HG03108 (cell line): ENCODE measurements around the gene SNRK.

ENCODE experiments used
- ATAC-seq: cut with Tn5 transposase; IDR thresholded peaks from one replicate; pipeline ENCODE4 v1.9.1; 2021; ENCODE audit warnings: moderate library complexity; ENCODE audit not compliant: unreplicated experiment

Gene SNRK, protein sequence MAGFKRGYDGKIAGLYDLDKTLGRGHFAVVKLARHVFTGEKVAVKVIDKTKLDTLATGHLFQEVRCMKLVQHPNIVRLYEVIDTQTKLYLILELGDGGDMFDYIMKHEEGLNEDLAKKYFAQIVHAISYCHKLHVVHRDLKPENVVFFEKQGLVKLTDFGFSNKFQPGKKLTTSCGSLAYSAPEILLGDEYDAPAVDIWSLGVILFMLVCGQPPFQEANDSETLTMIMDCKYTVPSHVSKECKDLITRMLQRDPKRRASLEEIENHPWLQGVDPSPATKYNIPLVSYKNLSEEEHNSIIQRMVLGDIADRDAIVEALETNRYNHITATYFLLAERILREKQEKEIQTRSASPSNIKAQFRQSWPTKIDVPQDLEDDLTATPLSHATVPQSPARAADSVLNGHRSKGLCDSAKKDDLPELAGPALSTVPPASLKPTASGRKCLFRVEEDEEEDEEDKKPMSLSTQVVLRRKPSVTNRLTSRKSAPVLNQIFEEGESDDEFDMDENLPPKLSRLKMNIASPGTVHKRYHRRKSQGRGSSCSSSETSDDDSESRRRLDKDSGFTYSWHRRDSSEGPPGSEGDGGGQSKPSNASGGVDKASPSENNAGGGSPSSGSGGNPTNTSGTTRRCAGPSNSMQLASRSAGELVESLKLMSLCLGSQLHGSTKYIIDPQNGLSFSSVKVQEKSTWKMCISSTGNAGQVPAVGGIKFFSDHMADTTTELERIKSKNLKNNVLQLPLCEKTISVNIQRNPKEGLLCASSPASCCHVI

DNA sequence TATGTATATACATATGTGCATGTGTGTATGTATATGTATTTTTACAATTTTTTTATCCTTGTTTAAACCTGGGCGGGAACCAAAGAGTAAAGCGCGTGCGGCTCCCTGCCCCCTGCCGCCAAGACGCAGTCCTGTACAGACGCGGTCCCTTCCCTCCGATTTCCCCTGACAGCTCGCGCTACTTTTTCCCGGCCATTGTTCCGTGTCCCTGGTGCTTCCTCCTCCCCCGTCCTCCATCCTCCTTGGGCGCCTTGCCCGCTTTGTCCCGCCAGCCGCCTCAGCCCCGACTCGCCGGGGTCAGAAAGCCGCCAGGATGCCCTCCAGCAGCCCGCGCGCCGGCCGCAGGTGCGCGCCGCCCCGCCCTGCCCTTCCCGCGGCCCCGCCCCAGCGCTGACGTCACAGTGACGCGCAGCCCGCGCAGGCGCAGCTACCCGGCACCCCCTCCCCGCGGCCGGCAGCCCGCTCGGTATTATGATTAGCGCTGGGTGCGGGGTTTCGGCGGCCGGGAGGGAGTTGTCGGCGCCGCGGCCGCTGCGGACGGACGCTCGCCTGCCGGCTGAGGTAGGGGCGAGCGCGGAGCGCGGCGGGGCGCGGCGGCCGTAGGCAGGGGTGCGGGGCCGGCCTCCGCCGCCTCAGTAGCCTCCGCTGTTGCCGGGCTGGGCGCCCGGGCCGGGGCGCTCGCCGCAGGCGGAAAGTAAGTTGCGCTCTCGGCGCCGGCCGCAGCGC is at the start of gene SNRK:
TSS of gene SNRK (plus strand) at position 426 of the 726 bp plus-strand sequence. CDS start 16,664 bp downstream, outside the sequence.
- ATAC-seq: peak; percentile 82

DNA sequence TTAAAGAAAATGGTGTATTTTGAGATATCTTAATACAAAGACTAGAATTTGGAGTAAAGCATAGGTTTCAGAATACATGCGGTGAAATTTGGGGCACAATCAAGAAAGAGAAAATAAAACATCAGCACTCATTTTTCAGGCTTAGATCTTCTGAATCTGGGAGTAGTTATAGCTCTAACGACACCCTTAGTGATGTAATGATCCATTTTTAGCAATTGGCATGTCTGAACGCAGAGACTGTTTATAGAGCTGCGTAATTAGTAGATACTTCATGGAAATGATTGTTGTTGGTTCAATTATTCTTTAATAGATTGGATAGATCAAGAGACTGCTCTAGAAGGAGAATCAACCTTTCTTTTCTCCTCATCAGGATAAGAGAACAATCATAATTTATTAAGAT is 47.5 kb upstream of the SNRK start:
- ATAC-seq: no peak

DNA sequence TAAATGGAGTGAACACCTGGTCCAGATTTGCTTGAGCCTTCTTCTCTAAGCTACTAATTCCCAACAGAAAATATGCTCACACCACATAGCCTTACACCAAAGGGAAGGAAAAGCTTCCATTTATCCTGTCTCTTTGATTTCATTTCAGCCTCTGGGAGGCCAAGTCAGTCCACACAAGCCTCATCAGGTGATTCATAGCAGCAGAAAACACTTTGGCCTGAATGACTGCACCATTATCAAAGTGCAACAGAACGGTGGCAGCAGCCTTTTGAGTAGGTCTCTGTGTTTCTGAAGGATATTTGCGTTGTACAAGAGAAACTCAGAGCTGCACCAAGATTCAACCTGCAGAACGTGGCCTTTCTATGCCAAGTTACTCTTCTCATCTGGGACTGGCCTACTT is 46.6 kb upstream of the SNRK start:
- no peak for ATAC-seq

DNA sequence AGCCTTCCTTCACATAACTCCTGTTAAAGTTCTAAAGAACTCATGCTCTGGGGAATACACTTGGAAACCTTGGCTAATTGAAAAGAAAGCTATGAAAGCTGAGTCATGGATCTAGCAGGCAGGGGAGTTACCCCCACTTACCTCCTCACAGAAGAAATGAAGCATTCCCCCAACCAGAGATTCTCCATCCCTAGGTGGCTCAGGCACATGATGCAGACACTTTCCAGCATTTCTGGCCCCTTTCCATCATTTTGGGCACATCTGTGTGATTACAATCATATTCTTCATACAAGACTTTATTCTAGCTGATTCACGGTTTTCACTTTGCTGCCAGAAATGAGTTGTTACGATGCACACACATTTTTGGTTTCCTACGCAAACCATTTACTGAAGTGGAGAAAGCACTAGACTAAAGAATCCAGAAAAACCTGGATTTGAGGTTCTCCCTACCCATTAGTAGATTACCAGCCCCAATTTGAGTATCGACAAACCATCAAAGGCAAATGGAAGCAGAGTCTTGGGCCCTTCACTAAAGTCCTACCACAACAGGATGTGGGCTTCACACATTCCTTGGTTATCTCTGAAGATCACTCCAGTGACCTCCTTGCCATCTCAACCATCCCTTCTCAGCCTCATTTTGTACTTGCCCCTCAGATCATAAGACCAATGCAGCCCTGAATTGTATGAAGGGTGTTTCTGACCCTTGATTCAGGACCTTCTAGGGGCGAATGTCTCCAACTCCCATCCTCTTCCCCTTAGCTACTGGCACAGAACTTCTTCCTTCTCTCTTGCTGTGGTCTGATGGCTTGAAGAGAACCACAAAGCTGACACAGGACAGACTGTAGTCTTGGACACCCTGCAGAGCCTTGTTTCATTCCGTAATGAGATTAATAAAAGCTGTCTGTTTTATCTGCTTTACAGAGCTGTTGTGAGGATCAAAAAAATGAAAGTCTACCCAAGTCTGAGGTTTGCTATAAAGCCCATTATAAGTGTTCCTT is 42.5 kb upstream of the SNRK start:
- no peak for ATAC-seq

DNA sequence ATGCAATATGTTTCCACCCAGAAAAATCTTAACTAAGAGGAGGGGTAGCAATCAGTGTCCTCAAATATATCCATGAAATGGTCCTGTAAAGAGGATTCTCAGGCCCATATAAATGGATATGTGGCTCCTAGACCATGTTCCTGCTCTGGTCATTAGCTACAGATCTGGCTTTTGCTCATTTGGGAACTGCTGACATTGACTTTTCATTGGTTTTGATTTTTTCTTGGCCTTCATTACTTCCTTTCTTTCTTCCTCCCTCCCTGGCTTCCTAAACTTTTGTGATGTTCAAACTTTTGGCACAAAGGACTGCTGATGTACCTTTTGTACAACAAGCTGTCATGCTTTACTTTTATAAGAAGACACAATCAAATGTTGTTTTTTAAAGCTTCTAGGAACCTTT is 41.6 kb upstream of the SNRK start:
- no peak for ATAC-seq

DNA sequence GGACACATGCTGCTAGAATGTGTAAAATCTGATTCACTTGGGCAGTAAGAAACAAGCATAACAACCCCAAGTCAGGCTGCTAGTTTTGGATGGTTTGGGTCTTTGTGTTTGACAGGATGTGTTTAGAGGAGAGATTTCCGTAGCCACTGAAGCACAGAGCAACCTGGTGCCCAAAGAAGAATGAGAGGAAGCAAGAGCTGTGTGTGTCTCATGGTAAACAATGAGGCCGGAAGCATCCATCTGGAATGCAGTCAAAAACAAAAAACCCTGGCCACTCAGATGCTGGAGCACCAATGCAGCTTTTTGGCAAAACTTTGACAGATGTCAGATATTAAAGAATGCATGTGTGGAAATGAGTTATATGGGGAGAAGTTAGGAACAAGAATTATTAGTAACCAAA is 39.4 kb upstream of the SNRK start:
- ATAC-seq: no peak

DNA sequence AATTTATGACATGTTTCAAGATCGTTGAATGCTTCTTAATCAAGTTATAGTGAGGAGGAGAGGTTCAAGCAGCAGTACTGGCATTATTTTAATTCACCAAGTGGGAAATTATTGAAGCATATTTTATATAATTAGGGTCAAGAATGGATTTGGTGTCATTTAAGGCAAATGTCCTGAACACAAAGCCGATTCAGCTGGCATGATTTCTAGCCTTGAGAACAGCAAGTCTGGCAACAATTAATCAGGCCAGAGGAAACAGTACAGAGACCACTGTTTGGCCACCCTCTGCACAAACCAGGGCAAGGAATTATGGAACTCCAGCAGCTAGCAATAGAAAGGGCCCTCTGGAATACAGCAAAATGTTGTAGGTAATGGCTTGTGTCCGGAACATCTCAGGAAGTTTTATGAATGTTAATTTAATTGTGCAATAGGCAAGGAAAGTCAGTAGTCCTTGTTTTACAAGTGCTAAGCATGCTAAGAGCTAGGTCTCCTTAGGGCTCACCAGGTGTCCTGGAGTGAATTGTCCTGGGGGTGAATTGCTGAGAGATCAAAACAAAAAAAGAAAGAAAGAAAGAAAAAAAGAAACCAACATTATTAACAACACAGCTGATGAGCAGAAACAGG is 38.7 kb upstream of the SNRK start:
- ATAC-seq: no peak

DNA sequence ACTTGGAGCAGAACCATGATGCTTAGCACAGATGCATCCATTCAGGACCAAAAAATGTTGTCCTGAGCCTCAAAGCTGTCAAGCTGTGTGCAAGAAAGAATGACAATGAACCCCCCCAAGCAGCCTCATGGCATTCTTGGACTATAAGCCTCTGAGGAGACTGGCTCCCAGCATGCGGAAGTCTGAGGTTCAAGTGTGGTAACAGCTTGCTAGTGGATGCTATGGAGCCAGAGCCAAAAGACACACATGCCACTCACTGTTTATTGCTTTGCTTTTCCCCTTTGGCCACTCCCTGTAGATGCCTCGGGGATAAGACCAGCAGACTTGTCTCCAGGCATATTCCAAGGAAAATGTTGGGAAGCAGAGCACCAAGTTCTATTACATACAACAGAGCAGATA is 38.2 kb upstream of the SNRK start:
- ATAC-seq: no peak

DNA sequence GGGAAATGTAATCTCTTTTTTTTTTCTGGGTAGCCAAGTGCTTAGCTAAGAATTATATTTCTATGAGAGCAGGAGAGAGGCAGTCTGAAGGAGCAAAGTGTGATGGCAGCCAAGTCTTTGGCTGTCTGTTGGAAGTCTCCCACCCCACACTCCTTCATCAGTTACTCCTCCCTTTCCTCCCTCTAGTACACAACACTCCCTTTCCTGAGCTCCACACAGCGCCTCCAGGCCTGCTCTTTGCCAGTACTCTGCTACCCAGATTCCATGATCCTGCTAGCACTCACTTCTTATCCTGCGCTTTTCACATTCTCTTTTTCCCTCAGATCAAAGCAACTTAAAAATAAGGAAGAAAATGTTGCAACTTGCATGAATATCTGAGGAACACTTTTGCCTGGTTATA is 37.4 kb upstream of the SNRK start:
- ATAC-seq: no peak

DNA sequence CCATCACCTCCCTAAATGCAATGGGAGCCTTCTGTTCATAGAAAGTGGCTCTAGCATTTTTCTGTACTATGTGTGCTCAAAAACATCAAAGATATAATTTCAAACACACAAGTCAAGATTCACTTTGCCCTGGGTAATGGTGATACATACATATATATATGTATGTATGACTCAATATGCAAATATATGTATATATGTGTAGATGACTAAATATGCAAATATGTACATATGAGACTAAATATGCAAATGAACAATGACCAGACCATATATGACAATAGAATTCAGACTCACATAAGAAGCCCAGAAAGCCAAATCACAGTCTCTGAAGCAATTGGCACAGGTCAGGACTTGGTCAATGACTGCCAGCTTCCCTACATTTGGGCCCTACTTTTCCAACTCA is 36.9 kb upstream of the SNRK start:
- ATAC-seq: no peak

DNA sequence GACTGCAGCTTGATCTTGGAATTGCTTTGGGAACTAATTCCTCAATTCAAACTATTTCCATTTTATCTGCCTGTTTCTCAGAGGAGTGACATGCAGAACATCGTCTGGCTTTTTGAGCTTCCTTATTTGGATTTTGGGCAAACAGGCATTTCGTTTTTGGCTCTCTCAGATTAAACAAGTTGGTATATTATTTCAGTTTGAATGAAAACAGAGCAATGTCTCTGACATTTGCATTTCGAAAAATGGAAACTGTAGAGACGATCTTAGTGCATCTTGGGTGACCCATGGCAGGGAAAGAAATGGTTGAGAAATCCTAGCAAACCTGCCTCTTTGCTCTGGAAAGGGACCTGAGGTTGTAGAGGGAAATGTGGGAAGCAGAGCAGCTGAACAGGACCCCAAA is 33.0 kb upstream of the SNRK start:
- no peak for ATAC-seq

DNA sequence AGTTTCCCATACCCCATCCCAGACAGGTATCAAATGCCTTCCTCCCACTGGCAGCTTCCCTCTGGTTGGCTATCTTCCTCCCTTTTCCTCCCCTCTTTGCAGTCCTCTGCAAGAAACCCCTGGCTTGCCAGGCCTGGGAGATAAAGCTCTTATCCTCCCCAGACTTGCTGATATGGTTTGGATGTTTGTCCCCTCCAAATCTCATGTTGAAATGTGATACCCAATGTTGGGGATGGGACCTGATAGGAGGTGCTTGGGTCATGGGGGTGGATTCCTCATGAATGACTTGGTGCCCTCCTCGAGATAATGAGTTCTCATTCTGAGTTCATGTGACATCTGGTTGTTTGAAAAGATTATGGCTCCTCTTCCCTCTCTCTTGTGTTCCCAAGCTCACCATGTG is 32.2 kb upstream of the SNRK start:
- ATAC-seq: no peak

DNA sequence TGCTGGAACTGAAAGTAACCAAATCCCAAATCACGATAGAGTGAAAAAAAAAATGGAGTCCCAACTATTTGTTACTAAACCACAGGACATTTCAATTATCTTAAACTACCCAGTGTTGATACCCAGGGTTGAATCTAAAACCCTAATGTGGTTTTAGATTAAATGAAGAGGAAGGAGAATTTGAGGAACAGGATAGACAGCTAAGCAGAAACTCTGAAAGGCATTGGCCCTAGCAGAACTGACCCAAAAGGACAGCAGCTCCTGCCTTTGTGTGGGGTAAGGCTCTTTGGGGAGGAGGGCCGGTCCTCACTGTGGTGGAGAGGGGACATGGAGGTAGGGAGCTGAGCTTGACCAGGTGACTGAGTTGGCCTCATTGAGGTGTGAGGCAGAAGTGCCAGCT is 30.7 kb upstream of the SNRK start:
- ATAC-seq: no peak

DNA sequence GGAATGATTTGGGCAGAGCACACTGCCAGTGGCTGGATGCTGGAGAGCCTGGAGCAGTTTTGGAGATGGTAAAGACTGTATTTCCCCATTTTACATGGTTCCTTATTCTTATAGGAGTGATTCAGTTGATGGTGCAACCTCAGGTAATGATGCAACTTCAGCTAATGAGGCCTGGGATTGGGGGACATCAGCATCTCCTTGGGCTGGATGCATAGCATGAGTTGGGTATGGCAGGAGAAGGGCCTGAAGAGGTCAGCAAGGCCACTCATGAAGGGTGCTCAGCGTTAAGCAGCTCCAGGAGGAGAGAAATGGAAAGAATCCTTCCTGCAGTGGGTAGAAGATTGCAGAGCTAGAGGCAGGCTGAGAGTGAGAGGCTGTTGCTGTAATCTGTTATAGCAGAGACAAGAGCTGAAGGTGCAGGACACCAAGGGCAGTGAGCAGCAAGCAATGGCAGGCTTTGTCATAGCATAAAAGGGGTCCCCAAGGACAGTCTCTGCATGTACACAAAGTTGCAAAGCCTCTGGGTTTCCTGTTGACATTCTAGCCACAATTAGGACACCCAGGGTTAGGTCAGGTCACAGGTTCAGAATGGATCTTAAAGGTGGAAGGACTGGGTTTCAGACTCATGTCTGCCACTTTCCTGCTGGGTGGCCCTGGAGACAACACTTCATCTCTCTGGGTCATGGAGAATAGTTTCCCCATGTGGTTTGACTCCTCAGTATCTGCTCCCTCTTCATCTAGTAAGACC is 29.5 kb upstream of the SNRK start:
- no peak for ATAC-seq

DNA sequence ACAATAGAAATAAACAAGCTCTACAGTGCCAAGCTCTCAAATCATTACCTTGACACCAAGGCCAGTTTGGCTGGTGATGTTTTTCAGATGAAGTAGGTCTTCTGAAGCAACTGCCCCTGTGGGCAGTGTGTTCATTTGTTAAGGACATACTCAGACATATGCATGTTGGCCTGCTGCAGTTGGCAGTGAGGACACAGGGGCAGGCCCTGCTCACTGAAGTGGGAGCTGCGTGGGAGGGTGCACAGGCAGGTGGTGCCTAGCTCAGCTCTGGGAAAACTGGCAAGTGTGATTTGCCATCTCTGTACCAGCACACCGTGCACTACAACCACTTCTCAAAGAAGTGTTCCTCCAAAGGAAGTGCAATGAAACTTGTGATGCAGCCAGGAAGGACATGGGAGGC is 28.5 kb upstream of the SNRK start:
- no peak for ATAC-seq

DNA sequence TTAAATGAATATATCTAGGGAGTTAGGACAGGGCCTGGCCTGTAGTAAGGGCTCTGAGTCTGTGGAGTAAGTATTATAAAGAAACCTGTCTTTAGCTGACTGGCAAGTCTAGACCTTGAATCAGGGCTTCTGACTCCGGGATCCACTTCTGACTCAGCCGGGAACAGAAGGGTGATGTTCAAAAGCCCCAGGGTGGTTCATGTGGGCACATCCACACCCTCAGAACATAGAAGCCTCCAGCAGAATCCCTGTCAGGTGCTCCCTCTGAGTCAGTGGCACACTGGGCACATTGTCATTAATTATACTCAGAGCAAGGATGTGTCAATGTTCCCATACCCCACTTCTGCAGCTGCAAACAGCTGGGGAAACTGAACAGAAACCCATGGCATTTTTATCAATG is 26.7 kb upstream of the SNRK start:
- no peak for ATAC-seq

DNA sequence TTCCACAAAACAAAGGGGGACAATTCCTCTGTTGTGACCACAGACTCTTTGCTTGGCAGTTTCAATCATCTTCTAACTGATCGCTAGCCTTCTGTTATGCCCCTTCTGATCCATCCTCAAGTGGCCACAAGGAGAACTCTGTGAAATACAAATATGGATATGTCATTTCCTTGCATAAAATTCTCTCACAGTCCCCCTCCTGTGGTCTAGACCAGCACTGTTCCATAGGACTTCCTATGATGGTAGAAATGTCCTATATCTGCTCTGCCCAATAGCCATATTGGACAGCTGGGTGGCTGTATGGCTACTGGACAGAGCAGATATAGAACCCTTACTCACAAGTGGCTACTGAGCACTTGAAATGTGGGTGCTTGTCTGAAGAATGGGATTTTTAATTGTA is 25.9 kb upstream of the SNRK start:
- no peak for ATAC-seq

DNA sequence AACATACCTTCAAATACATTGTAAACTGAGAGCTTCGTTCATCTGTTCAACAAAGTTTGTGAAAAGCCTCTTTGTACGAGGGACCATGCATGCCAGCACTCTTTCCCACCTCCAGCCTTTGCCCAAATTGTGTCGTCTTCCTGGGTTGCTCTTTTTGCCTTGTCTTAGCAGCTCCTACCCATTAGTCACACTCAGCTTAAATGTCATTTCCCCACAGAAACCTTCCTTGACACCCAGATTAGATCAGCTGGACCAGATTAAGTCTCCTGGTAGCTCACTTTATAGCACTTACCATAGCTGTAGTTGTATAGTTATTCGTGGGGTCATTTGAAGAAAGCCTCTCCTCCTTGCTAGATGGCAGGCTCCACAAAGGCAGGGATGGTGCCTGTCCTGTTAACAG is 24.1 kb upstream of the SNRK start:
- no peak for ATAC-seq

DNA sequence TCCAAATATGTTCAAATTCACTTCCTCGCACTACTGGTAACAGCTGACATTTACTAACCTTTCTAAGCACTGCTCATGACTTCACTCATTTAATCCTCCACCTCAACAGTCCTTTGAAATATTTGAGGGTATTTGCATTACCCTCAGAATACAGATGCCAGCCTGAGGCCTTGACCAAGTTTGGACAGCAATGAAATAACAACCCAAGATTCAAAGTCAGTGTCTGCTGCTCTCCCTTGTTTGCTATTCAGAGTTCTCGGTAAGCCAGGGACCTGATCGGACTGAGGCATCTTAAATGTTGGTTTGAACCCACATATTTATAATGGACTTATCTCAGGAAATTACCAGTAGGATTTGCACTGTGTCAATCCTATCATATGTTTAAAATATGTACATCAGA is 19.9 kb upstream of the SNRK start:
- no peak for ATAC-seq
